Measurements from ENCODE around the gene TRIM38.

TRIM38 gene

DNA sequence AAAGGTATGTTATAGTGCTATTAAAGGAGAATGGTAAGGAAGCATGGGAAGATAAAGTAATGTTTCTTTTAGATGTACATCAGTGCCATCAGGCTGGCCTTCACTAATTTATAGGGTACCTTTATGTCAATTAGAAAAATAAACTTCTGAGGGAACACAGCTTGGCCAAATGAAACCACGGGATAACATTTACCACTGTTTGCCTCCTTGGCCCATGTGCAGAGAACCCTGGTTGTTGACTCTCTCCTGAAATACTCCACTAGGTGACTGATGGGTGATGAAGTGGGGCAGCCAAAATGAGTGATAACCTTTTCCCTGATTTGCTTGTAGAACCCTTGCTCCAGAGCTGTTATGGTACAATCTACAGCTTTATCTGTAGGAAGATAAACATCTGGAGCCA lies 9.5 kb downstream of the TRIM38 start:
- TF ChIP-seq TAF1 (IDR thresholded peaks at IDR 0.05; ENCODE audit: borderline replicate concordance, insufficient read depth, low read length) (no peak), POLR2AphosphoS5 (IDR thresholded peaks at IDR 0.05; ENCODE audit: low read depth, low read length) (no peak), SIN3A (IDR thresholded peaks at IDR 0.05; ENCODE audit: borderline replicate concordance, insufficient read depth, low read length) (no peak), FOXP2 (optimal IDR thresholded peaks at IDR 0.05; ENCODE audit: borderline replicate concordance, extremely low read depth, extremely low read length, insufficient read depth) (no peak)
- TF ChIP-seq, protein P1, sequence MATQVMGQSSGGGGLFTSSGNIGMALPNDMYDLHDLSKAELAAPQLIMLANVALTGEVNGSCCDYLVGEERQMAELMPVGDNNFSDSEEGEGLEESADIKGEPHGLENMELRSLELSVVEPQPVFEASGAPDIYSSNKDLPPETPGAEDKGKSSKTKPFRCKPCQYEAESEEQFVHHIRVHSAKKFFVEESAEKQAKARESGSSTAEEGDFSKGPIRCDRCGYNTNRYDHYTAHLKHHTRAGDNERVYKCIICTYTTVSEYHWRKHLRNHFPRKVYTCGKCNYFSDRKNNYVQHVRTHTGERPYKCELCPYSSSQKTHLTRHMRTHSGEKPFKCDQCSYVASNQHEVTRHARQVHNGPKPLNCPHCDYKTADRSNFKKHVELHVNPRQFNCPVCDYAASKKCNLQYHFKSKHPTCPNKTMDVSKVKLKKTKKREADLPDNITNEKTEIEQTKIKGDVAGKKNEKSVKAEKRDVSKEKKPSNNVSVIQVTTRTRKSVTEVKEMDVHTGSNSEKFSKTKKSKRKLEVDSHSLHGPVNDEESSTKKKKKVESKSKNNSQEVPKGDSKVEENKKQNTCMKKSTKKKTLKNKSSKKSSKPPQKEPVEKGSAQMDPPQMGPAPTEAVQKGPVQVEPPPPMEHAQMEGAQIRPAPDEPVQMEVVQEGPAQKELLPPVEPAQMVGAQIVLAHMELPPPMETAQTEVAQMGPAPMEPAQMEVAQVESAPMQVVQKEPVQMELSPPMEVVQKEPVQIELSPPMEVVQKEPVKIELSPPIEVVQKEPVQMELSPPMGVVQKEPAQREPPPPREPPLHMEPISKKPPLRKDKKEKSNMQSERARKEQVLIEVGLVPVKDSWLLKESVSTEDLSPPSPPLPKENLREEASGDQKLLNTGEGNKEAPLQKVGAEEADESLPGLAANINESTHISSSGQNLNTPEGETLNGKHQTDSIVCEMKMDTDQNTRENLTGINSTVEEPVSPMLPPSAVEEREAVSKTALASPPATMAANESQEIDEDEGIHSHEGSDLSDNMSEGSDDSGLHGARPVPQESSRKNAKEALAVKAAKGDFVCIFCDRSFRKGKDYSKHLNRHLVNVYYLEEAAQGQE (IDR thresholded peaks at IDR 0.05; ENCODE audit: insufficient read depth in 1 of 2, low read depth in 2 of 2, low read length in 2 of 2): no peak

- no peak for TF ChIP-seq TAF1 (IDR thresholded peaks at IDR 0.05; ENCODE audit: borderline replicate concordance, insufficient read depth, low read length)
- TF ChIP-seq FOXP2 (optimal IDR thresholded peaks at IDR 0.05; ENCODE audit: borderline replicate concordance, extremely low read depth, extremely low read length, insufficient read depth): no peak
- TF ChIP-seq POLR2AphosphoS5 (IDR thresholded peaks at IDR 0.05; ENCODE audit: low read depth, low read length): no peak
- TF ChIP-seq SIN3A (IDR thresholded peaks at IDR 0.05; ENCODE audit: borderline replicate concordance, insufficient read depth, low read length): no peak
- TF ChIP-seq, protein P1 (IDR thresholded peaks at IDR 0.05; ENCODE audit: insufficient read depth in 1 of 2, low read depth in 2 of 2, low read length in 2 of 2): no peak
Measured at GRCh38 chr6:25972902-25973301, 10.3 kb downstream of the TRIM38 start.

DNA sequence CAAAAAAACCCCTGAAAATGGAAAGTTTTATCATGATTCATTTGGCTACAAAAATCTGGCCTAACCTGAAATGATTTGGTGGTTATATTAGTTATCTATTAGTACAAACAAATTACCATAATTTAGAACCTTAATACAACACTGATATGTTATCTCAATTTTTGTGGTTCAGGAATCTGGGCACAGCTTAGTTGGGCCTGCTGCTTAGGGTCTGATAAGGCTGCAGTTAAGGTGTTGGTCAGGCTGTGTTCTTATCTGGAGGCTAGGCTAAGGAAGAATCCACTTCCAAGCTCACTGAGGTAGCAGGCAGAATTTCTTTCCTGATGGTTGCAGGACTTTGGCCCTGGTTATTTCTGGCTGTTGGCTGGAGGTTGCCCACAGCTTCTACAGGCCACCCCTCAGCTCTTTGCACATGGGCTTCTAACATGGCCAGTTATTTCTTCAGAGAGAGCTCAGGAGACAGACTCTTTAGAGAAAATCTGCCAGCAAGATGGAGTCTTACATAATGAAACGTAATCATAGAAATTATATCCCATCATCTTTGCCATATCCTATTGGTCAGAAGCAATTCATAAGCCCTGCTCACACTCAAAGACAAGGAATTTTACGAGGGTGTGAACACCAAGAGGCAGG lies 11.4 kb downstream of the TRIM38 start:
- TF ChIP-seq FOXP2 (optimal IDR thresholded peaks at IDR 0.05; ENCODE audit: borderline replicate concordance, extremely low read depth, extremely low read length, insufficient read depth) (no peak), TAF1 (IDR thresholded peaks at IDR 0.05; ENCODE audit: borderline replicate concordance, insufficient read depth, low read length) (no peak), SIN3A (IDR thresholded peaks at IDR 0.05; ENCODE audit: borderline replicate concordance, insufficient read depth, low read length) (no peak), POLR2AphosphoS5 (IDR thresholded peaks at IDR 0.05; ENCODE audit: low read depth, low read length) (no peak)
- TF ChIP-seq, protein P1 (IDR thresholded peaks at IDR 0.05; ENCODE audit: insufficient read depth in 1 of 2, low read depth in 2 of 2, low read length in 2 of 2): no peak

DNA sequence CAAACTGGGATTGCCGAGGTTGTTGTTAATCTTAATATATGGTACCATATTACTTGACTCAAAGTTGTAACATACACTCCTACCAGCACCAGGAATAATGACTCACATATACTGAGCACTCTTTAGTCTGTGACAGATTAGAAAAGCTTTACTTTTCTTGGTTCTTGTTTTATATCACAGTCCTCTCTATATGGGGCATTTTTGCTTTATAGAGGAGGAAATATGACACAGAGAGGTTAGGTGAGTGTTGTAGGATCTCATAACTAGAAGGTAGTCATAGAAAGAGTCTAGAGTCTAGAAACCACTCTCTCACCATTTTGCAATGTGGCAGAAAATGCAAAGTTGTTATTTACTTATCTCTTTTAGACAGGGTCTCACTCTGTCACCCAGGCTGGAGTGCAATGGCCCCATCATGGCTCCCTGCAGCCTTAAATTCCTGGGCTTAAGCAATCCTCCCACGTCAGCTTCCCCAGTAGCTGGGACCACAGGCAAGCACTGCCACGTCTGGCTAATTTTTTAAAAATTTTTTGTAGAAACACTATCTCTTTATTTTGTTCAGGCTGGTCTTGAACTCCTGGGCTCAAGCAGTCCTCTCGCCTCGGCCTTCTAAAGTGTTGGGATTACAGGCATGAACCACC lies 13.4 kb downstream of the TRIM38 start:
- TF ChIP-seq FOXP2 (optimal IDR thresholded peaks at IDR 0.05; ENCODE audit: borderline replicate concordance, extremely low read depth, extremely low read length, insufficient read depth) (no peak), TAF1 (IDR thresholded peaks at IDR 0.05; ENCODE audit: borderline replicate concordance, insufficient read depth, low read length) (no peak), SIN3A (IDR thresholded peaks at IDR 0.05; ENCODE audit: borderline replicate concordance, insufficient read depth, low read length) (no peak), POLR2AphosphoS5 (IDR thresholded peaks at IDR 0.05; ENCODE audit: low read depth, low read length) (no peak)
- TF ChIP-seq, protein P1 (IDR thresholded peaks at IDR 0.05; ENCODE audit: insufficient read depth in 1 of 2, low read depth in 2 of 2, low read length in 2 of 2): no peak

Measured in PFSK-1 (cell line).